Vagina (tissue), 2 donors: ENCODE results near the gene LAMC3. TPM values are rescaled to one million over a fixed set of nuclear protein-coding genes. Genes with fewer than 3 reads are reported as not detected.
"Not testable (repeated sequence)": the region's sequence is repeated elsewhere in the genome, so short reads cannot be mapped to it uniquely, and the experiment has no call there.

Experiments used
- DNase-seq, 2 donors: peaks; one replicate each; pipeline ENCODE4 v3.0.0-alpha.2; 2017; ENCODE audit errors: extremely low spot score in 2 of 2
- H3K27ac ChIP-seq: fragments of 200-600 bp; sonication (generic); one replicate; pipeline ENCODE4 v1.5.1; 2019
- H3K27me3 ChIP-seq: fragments of 200-600 bp; sonication (generic); one replicate; pipeline ENCODE4 v1.5.1; 2019
- H3K36me3 ChIP-seq, 2 donors: fragments of 200-600 bp; sonication (generic); one replicate each; pipeline ENCODE4 v1.5.1; 2017 to 2019
- H3K4me1 ChIP-seq: fragments of 200-600 bp; sonication (generic); one replicate; pipeline ENCODE4 v1.5.1; 2019
- H3K4me3 ChIP-seq, 2 donors: fragments of 200-600 bp; sonication (generic); 1 replicate in 1 of 2; 2 replicates in 1 of 2; pipeline ENCODE4 v1.5.1; 2016 to 2019
- H3K9me3 ChIP-seq: fragments of 200-600 bp; sonication (generic); one replicate; pipeline ENCODE4 v1.5.1; 2019
- POLR2A ChIP-seq, 2 donors: fragments of 450-650 bp; IDR thresholded peaks; one replicate each; pipeline ENCODE4 v1.6.1; 2017; ENCODE audit warnings: antibody characterized with exemption in 2 of 2, mild to moderate bottlenecking in 2 of 2, moderate library complexity in 2 of 2
- POLR2AphosphoS5 ChIP-seq, 2 donors: sonication (generic); formaldehyde crosslinking; IDR thresholded peaks; one replicate each; pipeline ENCODE4 v1.9.0; 2017; ENCODE audit warnings: antibody characterized with exemption in 2 of 2, mild to moderate bottlenecking in 2 of 2, low read depth in 1 of 2; ENCODE audit not compliant: insufficient read depth in 1 of 2
- intact Hi-C: fragments of 100-400 bp; cut with DNase I; formaldehyde crosslinking; loops from one replicate; pipeline ENCODE4 v1.15.1; 2023
- total RNA-seq: library from RNA; depleted of rRNA; stranded (reverse); fragments of >200 nt; gene quantifications from one replicate; pipeline ENCODE4 v1.2.3, GENCODE V29; 2016
- TF ChIP-seq, protein P1 (sequence below), 3 experiments: fragments of 450-650 bp in 2 of 3; fragments of 200-600 bp in 1 of 3; sonication (generic) in 1 of 3; IDR thresholded peaks; one replicate each; pipeline ENCODE4 v1.5.1; 2017 to 2019; ENCODE audit warnings: antibody characterized with exemption in 3 of 3, mild to moderate bottlenecking in 2 of 3, moderate library complexity in 2 of 3

Gene LAMC3
- total RNA-seq, 1 donor from 2014 or later, result 13.3 TPM

DNA sequence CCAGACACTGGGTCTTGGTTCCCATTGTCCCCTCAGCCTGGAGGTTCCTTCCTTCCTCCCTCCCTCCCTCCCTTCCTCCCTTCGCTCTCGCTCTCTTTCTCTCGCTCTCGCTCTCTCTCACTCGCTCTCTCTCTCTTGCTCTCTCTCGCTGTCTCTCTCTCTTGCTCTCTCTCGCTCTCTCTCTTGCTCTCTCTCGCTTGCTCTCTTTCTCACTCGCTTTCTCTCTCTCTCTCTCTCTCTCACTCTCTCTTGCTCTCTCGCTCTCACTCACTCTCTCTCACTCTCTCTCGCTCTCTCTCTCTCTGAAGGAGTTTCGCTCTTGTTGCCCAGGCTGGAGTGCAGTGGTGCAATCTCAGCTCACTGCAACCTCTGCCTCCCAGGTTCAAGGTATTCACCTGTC lies 23.4 kb downstream of the LAMC3 start:
- no peak overlapping the region for H3K4me3 ChIP-seq
- no peak for DNase-seq
- H3K27me3 ChIP-seq, result no peaks in the 10 kb centered on the region
- H3K4me1 ChIP-seq, result peaks cover 13% of the 10 kb centered on the region
- H3K36me3 ChIP-seq, result no peaks in the 10 kb centered on the region
- no peak overlapping the region for H3K27ac ChIP-seq
- no peaks in the 10 kb centered on the region for H3K9me3 ChIP-seq
- intact Hi-C loops, result no loop called here
- TF ChIP-seq POLR2AphosphoS5 (IDR thresholded peaks at IDR 0.05; ENCODE audit: insufficient read depth in 1 of 2, low read depth in 1 of 2) (no peak), POLR2A (IDR thresholded peaks at IDR 0.05) (no peak)
- TF ChIP-seq, protein P1, sequence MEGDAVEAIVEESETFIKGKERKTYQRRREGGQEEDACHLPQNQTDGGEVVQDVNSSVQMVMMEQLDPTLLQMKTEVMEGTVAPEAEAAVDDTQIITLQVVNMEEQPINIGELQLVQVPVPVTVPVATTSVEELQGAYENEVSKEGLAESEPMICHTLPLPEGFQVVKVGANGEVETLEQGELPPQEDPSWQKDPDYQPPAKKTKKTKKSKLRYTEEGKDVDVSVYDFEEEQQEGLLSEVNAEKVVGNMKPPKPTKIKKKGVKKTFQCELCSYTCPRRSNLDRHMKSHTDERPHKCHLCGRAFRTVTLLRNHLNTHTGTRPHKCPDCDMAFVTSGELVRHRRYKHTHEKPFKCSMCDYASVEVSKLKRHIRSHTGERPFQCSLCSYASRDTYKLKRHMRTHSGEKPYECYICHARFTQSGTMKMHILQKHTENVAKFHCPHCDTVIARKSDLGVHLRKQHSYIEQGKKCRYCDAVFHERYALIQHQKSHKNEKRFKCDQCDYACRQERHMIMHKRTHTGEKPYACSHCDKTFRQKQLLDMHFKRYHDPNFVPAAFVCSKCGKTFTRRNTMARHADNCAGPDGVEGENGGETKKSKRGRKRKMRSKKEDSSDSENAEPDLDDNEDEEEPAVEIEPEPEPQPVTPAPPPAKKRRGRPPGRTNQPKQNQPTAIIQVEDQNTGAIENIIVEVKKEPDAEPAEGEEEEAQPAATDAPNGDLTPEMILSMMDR (IDR thresholded peaks at IDR 0.05), result no peak

DNA sequence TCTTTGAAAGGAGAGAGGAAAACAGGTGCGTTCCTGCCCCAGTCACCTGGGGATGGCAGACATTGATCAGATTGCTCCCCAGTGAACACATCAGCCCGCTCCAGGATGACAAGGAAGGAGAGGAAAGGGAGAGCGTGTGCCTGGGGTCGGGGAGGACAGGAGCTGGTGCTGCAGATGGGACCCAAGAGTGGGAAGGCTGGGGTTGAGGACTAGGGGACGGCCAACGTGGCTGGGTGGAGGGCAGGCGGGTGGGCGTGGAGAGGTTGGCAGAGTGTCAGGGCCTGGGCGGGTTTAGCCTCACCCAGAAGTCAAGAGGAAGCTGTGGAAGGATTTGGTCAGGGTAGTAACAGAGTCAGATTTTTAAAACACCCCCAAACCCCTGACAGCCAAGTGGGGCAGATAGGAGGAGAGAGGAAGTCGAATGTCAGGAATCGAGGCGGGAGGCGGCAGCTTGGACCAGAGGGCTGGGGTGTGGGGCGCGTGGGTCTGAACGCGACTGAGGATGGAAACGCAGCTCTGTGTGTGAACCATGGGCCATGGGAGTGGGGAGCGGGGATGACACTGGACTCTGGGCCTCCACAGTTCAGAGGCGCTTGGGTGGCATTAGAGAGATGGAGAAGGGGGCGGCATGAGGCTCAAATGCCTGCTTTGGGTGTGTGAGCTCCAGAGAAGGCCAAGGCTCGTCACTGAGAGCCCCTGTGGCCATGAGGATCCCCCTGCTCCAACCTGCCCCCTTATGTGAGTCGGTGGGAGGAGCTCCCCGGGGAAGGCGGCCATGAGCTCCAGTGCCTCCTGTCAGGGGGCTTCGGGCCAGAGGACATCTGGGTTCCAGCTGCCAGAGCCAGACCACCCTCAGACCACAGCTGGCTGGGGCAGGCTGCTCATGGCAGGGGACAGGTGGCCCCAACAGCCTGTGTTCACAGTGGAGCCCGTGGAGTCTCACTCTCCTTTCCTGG lies 24.6 kb downstream of the LAMC3 start:
- Histone ChIP-seq H3K9me3 (no peaks in the 10 kb centered on the region), H3K27ac (no peak overlapping the region), H3K4me1 (peaks cover 21% of the 10 kb centered on the region), H3K27me3 (no peaks in the 10 kb centered on the region), H3K4me3 (no peak overlapping the region), H3K36me3 (no peaks in the 10 kb centered on the region)
- no peak for TF ChIP-seq POLR2AphosphoS5 (IDR thresholded peaks at IDR 0.05; ENCODE audit: insufficient read depth in 1 of 2, low read depth in 1 of 2)
- TF ChIP-seq, protein P1 (IDR thresholded peaks at IDR 0.05), result no peak
- TF ChIP-seq POLR2A (IDR thresholded peaks at IDR 0.05), result no peak
- DNase-seq, result no peak
- intact Hi-C loops, result no loop called here

DNA sequence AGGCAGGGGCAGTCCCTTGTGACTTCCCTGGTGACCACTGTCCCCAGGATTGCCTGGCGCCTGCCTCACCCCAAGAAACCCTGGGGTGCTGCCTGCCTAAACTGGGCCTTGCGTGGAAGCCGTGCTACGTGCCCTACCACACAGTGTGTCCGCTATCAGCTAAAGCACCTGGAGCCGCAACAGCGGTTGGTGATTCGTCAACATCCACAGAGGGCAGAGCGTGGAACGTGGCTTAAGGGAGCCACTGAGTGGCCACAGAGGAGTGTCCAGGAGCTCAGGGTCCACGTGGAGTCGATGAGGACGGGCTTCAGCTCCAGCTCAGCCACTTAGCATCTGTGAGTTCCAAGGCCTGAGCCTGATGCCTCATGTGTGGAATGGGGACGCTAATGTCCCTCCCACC lies 25.3 kb downstream of the LAMC3 start:
- Histone ChIP-seq H3K4me3 (no peak overlapping the region), H3K4me1 (peaks cover 21% of the 10 kb centered on the region), H3K27me3 (no peaks in the 10 kb centered on the region), H3K9me3 (no peaks in the 10 kb centered on the region), H3K36me3 (no peaks in the 10 kb centered on the region), H3K27ac (no peak overlapping the region)
- intact Hi-C loops, result no loop called here
- no peak for DNase-seq
- TF ChIP-seq POLR2A (IDR thresholded peaks at IDR 0.05) (no peak), POLR2AphosphoS5 (IDR thresholded peaks at IDR 0.05; ENCODE audit: insufficient read depth in 1 of 2, low read depth in 1 of 2) (no peak)
- TF ChIP-seq, protein P1 (IDR thresholded peaks at IDR 0.05), result no peak

DNA sequence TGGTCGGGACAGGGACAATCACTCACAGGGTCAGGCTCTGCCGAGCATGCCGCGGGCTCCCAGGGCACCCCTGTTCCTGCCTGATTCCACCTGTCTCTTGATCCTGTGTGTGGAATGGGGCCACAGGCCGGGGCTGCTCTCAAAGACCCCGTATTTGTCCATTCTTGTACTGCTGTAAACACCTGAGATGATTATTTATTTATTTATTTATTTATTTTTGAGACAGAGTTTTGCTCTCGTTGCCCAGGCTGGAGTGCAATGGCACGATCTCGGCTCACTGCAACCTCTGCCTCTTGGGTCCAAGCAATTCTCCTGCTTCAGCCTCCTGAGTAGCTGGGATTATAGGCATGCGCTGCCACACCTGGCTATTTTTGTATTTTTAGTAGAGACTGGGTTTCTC lies 25.8 kb downstream of the LAMC3 start:
- H3K4me3 ChIP-seq, H3K9me3 ChIP-seq, DNase-seq, H3K27me3 ChIP-seq, intact Hi-C loops, H3K36me3 ChIP-seq, H3K27ac ChIP-seq: not testable (repeated sequence)
- peaks cover 21% of the 10 kb centered on the region for H3K4me1 ChIP-seq

DNA sequence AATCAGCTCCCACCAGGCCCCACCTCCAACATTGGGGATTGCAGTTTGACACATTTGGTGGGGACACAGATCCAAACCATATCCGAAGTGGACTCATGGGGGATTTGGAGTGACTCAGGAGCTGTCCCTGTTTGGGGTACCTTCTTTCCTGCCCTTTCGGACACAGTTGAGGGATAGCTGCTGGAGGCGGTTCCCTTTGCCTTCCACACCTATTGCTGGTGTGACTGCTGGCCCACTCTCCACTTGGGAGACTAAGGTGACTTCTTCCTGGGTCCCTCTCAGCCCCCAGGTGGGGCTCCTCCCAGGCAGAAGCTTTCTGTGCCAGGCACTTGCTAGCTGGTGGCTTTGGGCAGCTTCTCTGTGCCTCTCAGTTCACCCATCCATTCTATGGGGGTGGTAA lies 26.6 kb downstream of the LAMC3 start:
- peaks cover 21% of the 10 kb centered on the region for H3K4me1 ChIP-seq
- H3K27ac ChIP-seq, result no peak overlapping the region
- no peak for TF ChIP-seq POLR2AphosphoS5 (IDR thresholded peaks at IDR 0.05; ENCODE audit: insufficient read depth in 1 of 2, low read depth in 1 of 2)
- TF ChIP-seq, protein P1 (IDR thresholded peaks at IDR 0.05), result no peak
- no peak overlapping the region for H3K4me3 ChIP-seq
- no peaks in the 10 kb centered on the region for H3K36me3 ChIP-seq
- H3K9me3 ChIP-seq, result no peaks in the 10 kb centered on the region
- no peaks in the 10 kb centered on the region for H3K27me3 ChIP-seq
- DNase-seq, result no peak
- intact Hi-C loops, result no loop called here
